Bronchial epithelial cell (primary cell): ENCODE results near the gene MATN1. TPM values are rescaled to one million over a fixed set of nuclear protein-coding genes. Genes with fewer than 3 reads are reported as not detected.

Experiments
- DNase-seq: peaks from one replicate; pipeline ENCODE4 v3.0.0-alpha.2; 2010; ENCODE audit warnings: low read depth
- FAIRE-seq: peaks from 2 replicates; lab custom pipeline; 2011; peaks lifted over from hg19 to GRCh38; lab: Jason Lieb, UNC
- H3K27me3 ChIP-seq: 2 replicates; pipeline ENCODE4 v1.5.1; 2011; ENCODE audit warnings: low read length; ENCODE audit not compliant: control insufficient read depth, insufficient read depth
- H3K36me3 ChIP-seq: 2 replicates; pipeline ENCODE4 v1.5.1; 2011; ENCODE audit warnings: low read length; ENCODE audit not compliant: control insufficient read depth, insufficient read depth
- H3K4me3 ChIP-seq: 2 replicates; pipeline ENCODE4 v1.5.1; 2011; ENCODE audit warnings: mild to moderate bottlenecking, low read depth, low read length, control low read depth
- CTCF ChIP-seq: IDR thresholded peaks from 2 replicates; pipeline ENCODE4 v1.5.1; 2011; ENCODE audit warnings: mild to moderate bottlenecking, moderate library complexity, low read length, control low read depth, inconsistent platforms; ENCODE audit not compliant: insufficient read depth, severe bottlenecking
- total RNA-seq: library from RNA; depleted of rRNA; stranded (reverse); fragments of >200 nt; gene quantifications from 2 replicates; pipeline ENCODE4 v1.2.1, GENCODE V29; 2014

Gene MATN1
- total RNA-seq, 1 donor from 2014 or later, result not detected

DNA sequence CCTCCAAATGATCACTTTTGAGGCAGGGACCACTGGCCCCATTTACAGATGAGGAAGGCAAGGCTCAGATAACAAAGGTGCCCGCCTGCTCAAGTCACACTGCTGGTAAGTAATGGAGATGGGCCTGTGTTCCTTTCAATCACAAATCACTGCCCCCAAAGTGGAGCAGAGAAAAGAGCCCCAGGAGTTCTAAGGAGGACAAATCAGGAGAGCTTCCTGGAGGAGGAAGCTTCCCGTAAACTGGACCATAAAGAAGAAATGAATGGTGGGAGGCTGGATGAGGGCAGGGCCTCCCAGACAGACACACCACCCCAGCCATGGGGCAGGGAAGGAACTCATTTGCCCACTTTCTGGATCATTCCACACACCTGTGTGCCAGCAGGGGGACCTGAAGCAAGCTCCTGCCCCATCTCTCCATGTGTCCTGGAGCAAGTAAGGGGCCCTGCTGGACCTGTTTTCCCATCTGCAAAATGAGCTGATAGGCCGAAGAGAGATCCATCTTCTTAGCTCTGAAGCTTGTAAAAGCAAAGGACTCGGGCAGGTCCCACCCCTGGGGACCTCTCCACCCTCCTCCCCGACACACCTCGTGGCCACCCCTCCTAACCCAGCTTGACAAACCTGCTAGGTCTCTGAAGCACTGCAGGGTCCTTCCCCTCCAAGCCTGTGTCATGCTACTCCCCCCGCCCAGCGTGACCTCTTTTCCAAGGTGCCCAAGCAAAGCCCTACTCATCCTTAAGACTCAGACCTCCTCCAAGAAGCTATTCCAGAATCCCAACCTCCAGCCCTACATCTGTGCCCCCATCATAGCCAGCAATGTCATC is 28.7 kb upstream of the MATN1 start:
- FAIRE-seq, result no peak
- no peak for TF ChIP-seq CTCF
- Histone ChIP-seq H3K27me3 (no peaks in the 10 kb centered on the region), H3K4me3 (no peak overlapping the region), H3K36me3 (no peaks in the 10 kb centered on the region)
- DNase-seq, result no peak

- Histone ChIP-seq H3K36me3 (no peaks in the 10 kb centered on the region), H3K27me3 (no peaks in the 10 kb centered on the region), H3K4me3 (no peak overlapping the region)
- FAIRE-seq (no peak), DNase-seq (no peak)
- TF ChIP-seq CTCF, result no peak
Measured at GRCh38 chr1:30750731-30751291, 27.4 kb upstream of the MATN1 start.

- H3K4me3 ChIP-seq, result no peak overlapping the region
Measured at GRCh38 chr1:30749691-30750583, 26.6 kb upstream of the MATN1 start.

DNA sequence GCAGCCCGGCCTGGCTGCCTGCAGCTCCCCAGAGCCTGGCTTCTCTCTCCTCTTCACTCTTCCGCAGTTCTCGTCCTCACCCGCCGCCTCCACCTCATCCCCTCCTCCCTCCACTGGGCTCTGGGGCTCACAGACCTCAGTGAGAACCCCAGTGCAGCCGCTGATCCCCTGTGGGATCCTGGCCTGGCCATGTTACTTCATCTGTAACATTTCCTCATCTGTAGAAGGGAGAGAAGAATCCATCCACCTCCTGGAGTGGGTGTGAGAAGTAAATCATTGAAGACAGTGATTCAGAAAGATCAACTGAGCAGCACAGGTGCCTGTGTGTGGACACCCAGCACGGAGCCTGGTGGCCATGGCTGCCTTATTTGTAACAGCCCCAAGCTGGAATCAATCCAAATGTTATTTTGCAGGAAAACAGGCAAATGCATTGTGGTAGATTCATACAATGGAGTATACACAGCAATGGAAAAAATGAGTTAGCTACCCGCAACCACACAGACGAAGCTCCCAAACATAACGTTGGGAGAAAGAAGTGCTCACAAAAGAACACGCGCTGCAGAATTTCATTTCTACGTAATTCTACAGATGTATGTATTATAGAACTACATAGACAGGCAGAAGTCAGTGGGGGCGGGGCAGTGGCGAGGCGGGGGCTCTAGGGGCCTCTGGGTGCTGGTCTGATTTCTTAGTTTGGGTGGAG is 25.5 kb upstream of the MATN1 start:
- FAIRE-seq, result no peak

More at GRCh38 chr1:30749691-30750583, 26.6 kb upstream of the MATN1 start:
- DNase-seq (no peak), FAIRE-seq (no peak)
- Histone ChIP-seq H3K27me3 (no peaks in the 10 kb centered on the region), H3K36me3 (no peaks in the 10 kb centered on the region)
- TF ChIP-seq CTCF, result no peak

More for the DNA sequence above, 25.5 kb upstream of the MATN1 start:
- Histone ChIP-seq H3K36me3 (no peaks in the 10 kb centered on the region), H3K4me3 (no peak overlapping the region), H3K27me3 (no peaks in the 10 kb centered on the region)
- DNase-seq, result no peak
- TF ChIP-seq CTCF, result no peak
